GM13976 (cell line): Measurements from ENCODE around the gene CHCHD6.

Source experiments
- DNase-seq: peaks from one replicate; pipeline ENCODE4 v3.0.0; 2012; ENCODE audit warnings: low spot score
- in situ Hi-C: fragments of 300-500 bp; cut with MboI; formaldehyde crosslinking; loops from one replicate; pipeline ENCODE4 v1.12.0; 2022; ENCODE audit warnings: low sequenced_read_pairs, mixed read lengths, inconsistent platforms; ENCODE audit not compliant: unreplicated experiment
- TF ChIP-seq, protein P1 (sequence below): IDR thresholded peaks from 2 replicates; pipeline ENCODE4 v1.5.1; 2012; ENCODE audit warnings: borderline replicate concordance, mild to moderate bottlenecking; ENCODE audit not compliant: insufficient read depth; ENCODE audit errors: extremely low read depth, missing control alignments, control extremely low read depth

The CHCHD6 gene

DNA sequence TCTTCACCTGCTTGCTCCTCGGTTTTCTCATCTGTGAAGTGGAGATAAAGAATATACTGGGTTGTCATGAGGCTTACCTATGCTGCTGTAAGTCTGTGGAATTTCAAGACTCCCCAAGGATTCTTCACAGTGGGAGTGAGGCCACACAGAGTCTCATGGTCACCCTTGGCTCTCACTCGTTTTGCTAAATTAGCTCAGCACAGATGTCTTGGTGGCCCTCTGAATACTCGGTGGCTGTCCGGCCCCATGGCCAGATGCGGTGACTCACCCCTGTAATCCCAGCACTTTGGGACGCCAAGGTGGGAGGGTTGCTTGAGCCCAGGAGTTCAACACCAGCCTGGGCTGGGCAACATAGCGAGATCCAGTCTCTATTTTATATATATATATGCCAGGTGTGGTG, 5.0 kb upstream of the CHCHD6 start:
- TF ChIP-seq, protein P1, sequence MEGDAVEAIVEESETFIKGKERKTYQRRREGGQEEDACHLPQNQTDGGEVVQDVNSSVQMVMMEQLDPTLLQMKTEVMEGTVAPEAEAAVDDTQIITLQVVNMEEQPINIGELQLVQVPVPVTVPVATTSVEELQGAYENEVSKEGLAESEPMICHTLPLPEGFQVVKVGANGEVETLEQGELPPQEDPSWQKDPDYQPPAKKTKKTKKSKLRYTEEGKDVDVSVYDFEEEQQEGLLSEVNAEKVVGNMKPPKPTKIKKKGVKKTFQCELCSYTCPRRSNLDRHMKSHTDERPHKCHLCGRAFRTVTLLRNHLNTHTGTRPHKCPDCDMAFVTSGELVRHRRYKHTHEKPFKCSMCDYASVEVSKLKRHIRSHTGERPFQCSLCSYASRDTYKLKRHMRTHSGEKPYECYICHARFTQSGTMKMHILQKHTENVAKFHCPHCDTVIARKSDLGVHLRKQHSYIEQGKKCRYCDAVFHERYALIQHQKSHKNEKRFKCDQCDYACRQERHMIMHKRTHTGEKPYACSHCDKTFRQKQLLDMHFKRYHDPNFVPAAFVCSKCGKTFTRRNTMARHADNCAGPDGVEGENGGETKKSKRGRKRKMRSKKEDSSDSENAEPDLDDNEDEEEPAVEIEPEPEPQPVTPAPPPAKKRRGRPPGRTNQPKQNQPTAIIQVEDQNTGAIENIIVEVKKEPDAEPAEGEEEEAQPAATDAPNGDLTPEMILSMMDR: no peak
- in situ Hi-C loops: loop anchor here (25.0 kb wide), 1 partner anchor 738 kb away; no protein-coding TSS in a partner anchor
- no peak for DNase-seq

DNA sequence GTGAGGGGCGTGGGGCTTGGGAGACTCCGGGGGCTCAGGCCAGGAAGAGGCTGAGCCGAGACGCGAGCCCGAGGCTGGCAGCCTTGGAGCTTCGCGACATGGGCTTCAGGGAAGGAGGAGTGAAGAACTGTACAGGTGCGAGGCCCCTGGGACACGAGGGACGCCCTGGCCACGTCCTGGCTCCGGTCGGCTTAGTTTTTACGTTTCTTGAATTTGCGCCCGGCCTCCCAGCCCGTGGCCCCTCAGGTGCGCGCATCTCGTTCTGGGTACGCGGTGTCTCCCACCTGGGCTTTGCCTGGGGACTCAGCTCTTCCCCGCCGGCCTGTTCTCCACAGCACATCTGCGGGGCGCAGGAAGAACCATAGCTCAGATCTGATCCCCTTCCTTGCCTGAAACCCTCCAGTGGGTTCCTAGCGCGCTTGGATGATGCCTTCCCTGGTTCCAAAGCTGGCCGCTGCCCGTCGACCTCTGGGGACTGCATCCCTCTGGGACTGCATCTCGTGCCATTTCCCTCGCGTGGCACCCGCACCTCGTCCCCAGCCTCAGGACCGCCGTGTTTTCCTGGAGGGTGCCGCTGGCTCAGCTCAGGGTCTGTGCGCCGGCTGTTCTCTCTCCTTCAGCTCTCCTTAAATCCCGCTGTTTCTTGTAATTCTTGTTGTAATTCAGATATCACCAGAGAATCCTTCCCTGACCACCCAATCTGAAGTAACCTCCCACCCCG, 614 bp downstream of the CHCHD6 start:
- TF ChIP-seq, protein P1: no peak
- in situ Hi-C loops: no loop called here
- no peak for DNase-seq

DNA sequence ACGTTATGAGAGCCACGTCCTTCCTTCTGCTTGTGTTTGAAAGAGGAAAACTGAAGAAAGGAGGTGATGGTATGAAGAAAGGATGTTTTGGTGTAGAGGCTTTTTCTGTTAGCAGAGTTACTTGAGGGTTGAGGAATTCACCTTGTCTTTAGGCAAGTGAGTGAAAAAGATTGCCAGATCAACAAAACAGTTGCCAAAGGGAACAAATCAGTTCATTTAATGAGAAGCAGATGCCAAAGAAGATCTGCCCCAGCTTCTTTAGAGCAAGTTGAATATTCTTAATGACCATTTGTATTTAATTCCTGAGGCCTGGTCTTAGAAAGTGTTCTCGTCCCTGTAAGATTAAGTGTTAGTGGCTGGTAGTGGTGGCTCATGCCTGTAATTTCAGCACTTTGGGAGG, 2.6 kb downstream of the CHCHD6 start:
- in situ Hi-C loops: no loop called here
- no peak for DNase-seq
- TF ChIP-seq, protein P1: no peak

DNA sequence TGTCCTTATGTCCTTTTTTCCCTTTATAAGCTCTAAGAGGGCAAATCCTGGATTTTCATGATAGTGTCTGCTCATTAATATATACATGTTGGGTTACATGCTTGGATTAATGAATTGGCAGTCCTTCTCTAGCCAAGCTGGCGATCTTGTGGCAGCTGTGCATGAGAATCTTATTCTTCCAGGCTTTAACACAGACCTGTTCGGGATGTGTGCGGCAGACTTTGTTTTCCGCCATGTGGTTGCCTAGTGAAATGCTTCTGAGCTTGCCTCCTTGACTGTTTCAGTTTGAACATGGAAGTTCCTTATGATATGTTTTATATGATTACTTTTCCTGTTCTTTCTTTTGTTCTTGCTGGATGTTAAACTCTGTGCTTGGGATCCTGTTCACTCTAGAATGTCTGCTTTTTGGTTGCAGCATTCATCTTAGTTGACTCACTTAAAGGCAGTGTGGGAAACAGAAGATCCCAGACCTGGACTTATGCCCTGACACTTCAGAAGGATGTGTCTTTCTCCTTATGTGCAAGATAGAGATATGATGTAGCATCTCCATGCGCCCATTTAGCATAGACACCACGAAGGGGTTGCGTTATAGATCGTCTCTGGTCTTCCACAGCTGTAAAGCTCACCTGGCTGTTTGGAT, 7.2 kb downstream of the CHCHD6 start:
- TF ChIP-seq, protein P1: no peak
- no peak for DNase-seq
- in situ Hi-C loops: no loop called here

DNA sequence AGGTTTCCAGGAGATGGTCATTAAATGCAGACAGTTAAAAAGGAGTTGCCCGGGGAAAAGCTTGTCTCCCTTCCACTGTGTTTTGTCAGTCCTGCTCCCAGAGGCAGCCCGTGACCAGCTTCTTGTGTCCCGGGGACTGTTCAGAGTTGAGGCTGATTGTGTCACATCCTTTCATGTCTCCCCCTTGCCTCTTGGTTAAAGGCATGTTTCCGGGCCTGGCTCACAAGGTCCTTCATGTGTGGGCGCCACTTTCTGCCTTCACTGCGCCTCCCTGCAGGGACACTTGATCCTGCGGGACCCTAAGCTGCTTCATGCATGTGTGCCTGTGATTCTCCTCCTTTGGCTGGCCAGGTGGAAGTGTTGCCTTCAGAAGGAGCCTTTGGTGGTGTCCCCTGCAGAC, 9.2 kb downstream of the CHCHD6 start:
- TF ChIP-seq, protein P1: no peak
- in situ Hi-C loops: no loop called here

DNA sequence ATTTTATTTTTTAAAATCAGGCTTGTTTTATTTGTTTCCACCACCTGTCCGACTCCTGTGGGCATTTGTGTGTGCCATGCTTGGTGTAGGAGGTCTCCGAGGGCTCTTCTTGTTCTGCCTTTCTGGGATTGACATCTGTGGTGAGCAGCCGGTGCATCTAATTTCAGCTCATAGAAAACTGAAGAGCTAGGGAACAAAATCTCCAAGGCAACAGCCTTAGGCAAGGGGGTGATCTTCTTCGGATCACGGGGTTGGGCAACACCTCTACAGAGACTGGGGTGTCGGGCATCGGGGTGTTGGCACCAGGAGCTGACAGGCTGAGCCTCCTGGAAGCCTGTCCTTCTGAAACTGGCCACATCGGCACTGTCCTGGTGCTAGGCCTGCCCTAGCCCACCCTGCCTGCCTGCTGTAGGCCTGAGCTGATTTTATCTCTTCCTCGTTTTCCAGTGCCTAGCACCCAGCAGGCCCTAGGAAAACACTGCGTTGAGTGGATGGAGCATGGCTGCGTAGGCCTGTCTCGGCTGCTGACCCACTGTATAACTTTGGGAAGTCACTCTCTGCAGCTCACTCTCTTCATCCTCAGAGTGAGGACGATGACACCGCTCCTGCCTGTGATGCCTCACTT, 10.3 kb downstream of the CHCHD6 start:
- in situ Hi-C loops: no loop called here
- TF ChIP-seq, protein P1: no peak
- DNase-seq: no peak

More for the DNA sequence above, 9.2 kb downstream of the CHCHD6 start:
- no peak for DNase-seq
